Trophoblast cell (in vitro differentiated cells and primary cell): ENCODE measurements around the gene STAC2.

Source experiments
- DNase-seq, 2 donors: peaks; one replicate each; pipeline ENCODE4 v3.0.0-alpha.2; 2016
- H2AFZ ChIP-seq: 2 replicates; pipeline ENCODE4 v1.6.1; 2013; ENCODE audit warnings: low read length, moderate library complexity, mild to moderate bottlenecking; ENCODE audit not compliant: insufficient read depth, poor library complexity
- H2AK5ac ChIP-seq: 2 replicates; pipeline ENCODE4 v1.6.1; 2013; ENCODE audit warnings: mild to moderate bottlenecking, low read length
- H2BK120ac ChIP-seq: 2 replicates; pipeline ENCODE4 v1.6.1; 2013; ENCODE audit warnings: low read length, mild to moderate bottlenecking, moderate library complexity; ENCODE audit not compliant: insufficient read depth, poor library complexity
- H2BK12ac ChIP-seq: 2 replicates; pipeline ENCODE4 v1.6.1; 2013; ENCODE audit warnings: mild to moderate bottlenecking, low read length, moderate library complexity
- H2BK5ac ChIP-seq: 2 replicates; pipeline ENCODE4 v1.6.1; 2013; ENCODE audit warnings: low read length, low read depth, moderate library complexity, mild to moderate bottlenecking; ENCODE audit not compliant: poor library complexity
- H3K14ac ChIP-seq: 2 replicates; pipeline ENCODE4 v1.6.1; 2013; ENCODE audit warnings: mild to moderate bottlenecking, low read length
- H3K18ac ChIP-seq: 2 replicates; pipeline ENCODE4 v1.6.1; 2013; ENCODE audit warnings: mild to moderate bottlenecking, low read length
- H3K23ac ChIP-seq: 2 replicates; pipeline ENCODE4 v1.6.1; 2013; ENCODE audit warnings: low read length
- H3K27ac ChIP-seq: 2 replicates; pipeline ENCODE4 v1.5.1; 2013; ENCODE audit warnings: low read depth, mild to moderate bottlenecking, inconsistent platforms, low read length, moderate library complexity
- H3K27me3 ChIP-seq: 2 replicates; pipeline ENCODE4 v1.6.1; 2013; ENCODE audit warnings: inconsistent platforms, mild to moderate bottlenecking, low read length, moderate library complexity; ENCODE audit not compliant: insufficient read depth
- H3K36me3 ChIP-seq, 2 experiments: 1 replicate in 1 of 2; 2 replicates in 1 of 2; pipeline ENCODE4 v1.6.1; 2013; ENCODE audit warnings: low read length in 2 of 2, mild to moderate bottlenecking in 2 of 2, moderate library complexity in 1 of 2; ENCODE audit not compliant: insufficient read depth in 2 of 2, control insufficient read depth in 1 of 2
- H3K4ac ChIP-seq: 2 replicates; pipeline ENCODE4 v1.6.1; 2013; ENCODE audit warnings: low read depth, mild to moderate bottlenecking, low read length, moderate library complexity
- H3K4me1 ChIP-seq, 2 experiments: 1 replicate in 1 of 2; 2 replicates in 1 of 2; pipeline ENCODE4 v1.6.1; 2013; ENCODE audit warnings: low read length in 2 of 2, mild to moderate bottlenecking in 2 of 2, moderate library complexity in 1 of 2; ENCODE audit not compliant: insufficient read depth in 2 of 2, control insufficient read depth in 1 of 2
- H3K4me2 ChIP-seq: 2 replicates; pipeline ENCODE4 v1.6.1; 2013; ENCODE audit warnings: inconsistent platforms, mild to moderate bottlenecking, low read length, moderate library complexity
- H3K4me3 ChIP-seq: 2 replicates; pipeline ENCODE4 v1.5.1; 2013; ENCODE audit warnings: mild to moderate bottlenecking, low read depth, low read length, inconsistent platforms
- H3K79me1 ChIP-seq: one replicate; pipeline ENCODE4 v1.6.1; 2013; ENCODE audit warnings: low read length
- H3K79me2 ChIP-seq: 2 replicates; pipeline ENCODE4 v1.6.1; 2013; ENCODE audit warnings: low read length, mild to moderate bottlenecking; ENCODE audit not compliant: control insufficient read depth, insufficient read depth, poor library complexity
- H3K9ac ChIP-seq: 2 replicates; pipeline ENCODE4 v1.6.1; 2013; ENCODE audit warnings: mild to moderate bottlenecking, low read length
- H3K9me3 ChIP-seq: 2 replicates; pipeline ENCODE4 v1.6.1; 2013; ENCODE audit warnings: low read depth, mild to moderate bottlenecking, control low read depth, inconsistent platforms, low read length; ENCODE audit not compliant: insufficient read depth
- H4K12ac ChIP-seq: 2 replicates; pipeline ENCODE4 v1.6.1; 2013; ENCODE audit warnings: low read depth, mild to moderate bottlenecking, low read length, moderate library complexity
- H4K8ac ChIP-seq: 2 replicates; pipeline ENCODE4 v1.6.1; 2013; ENCODE audit warnings: low read depth, mild to moderate bottlenecking, low read length, moderate library complexity
- H4K91ac ChIP-seq: one replicate; pipeline ENCODE4 v1.6.1; 2013; ENCODE audit warnings: low read depth, mild to moderate bottlenecking, low read length, moderate library complexity
- WGBS: extraction: QIAGEN DNeasy Blood & Tissue Kit; methylation state at CpG from one replicate; pipeline ENCODE4 v1.1.7; 2013; ENCODE audit warnings: missing lambda C conversion rate; ENCODE audit not compliant: insufficient read length, insufficient coverage; ENCODE audit errors: extremely low coverage; 5-methylcytosine and 5-hydroxymethylcytosine counted together

Gene STAC2

DNA sequence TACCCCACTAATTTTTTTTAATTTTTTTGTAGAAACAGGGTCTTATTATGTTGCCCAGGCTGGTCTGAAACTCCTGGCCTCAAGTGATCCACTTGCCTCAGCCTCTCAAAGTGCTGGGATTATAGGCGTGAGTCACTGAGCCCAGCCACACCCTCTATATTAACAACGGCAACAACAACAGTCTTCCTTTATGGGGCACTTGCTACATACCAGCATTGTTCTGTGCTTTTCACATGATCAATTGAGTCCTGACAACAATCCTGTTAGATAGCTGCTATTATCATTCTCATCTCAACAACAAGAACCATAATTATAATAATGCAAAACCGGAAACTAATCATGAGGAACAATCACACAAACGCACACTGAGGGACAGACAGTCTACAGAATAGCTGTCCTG, 47.2 kb downstream of the STAC2 start:
- Histone ChIP-seq H4K91ac (no peak overlapping the region), H3K4me2 (no peak overlapping the region), H2AK5ac (no peak overlapping the region), H2BK12ac (no peak overlapping the region), H3K23ac (no peak overlapping the region), H3K9me3 (no peaks in the 10 kb centered on the region), H3K27ac (no peak overlapping the region), H3K79me2 (no peaks in the 10 kb centered on the region), H4K12ac (no peak overlapping the region), H2AFZ (no peak overlapping the region), H3K18ac (no peak overlapping the region), H2BK5ac (no peak overlapping the region), H3K79me1 (no peaks in the 10 kb centered on the region), H3K4me3 (no peak overlapping the region), H4K8ac (no peak overlapping the region), H3K27me3 (no peaks in the 10 kb centered on the region), H3K4me1 (no peaks in the 10 kb centered on the region), H3K4ac (no peak overlapping the region), H3K14ac (no peak overlapping the region), H3K9ac (no peak overlapping the region), H3K36me3 (peaks cover under 1 to 4% of the 10 kb centered on the region in 2 experiments), H2BK120ac (no peak overlapping the region)
- WGBS: no CpG with 5 or more reads among the region's 4 CpGs
- DNase-seq: no peak

DNA sequence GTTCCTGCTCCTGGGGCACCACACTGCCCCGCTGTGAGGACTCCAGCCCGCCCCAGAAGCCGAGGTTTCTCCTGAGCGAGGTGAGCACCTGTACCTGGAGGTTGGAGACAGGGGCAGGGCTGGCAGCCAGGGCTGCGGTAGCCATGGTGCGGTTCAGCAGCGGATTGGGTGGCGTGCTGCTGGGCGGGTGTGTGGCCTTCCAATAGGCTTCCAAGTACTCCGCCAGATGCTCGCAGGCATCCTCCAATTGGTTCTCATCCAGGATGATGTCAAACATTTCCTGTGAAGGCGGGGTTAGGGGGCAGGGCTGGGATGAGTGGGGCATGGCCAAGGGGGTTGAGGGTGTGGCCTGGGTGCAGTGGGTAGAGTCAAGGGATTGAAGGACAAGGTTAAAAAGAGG, 48.5 kb downstream of the STAC2 start:
- no peak overlapping the region for H2AK5ac ChIP-seq
- H3K9ac ChIP-seq: no peak overlapping the region
- H3K4me1 ChIP-seq: no peaks in the 10 kb centered on the region
- no CpG with 5 or more reads among the region's 12 CpGs for WGBS
- H2BK5ac ChIP-seq: no peak overlapping the region
- H3K4me2 ChIP-seq: no peak overlapping the region
- H3K27ac ChIP-seq: no peak overlapping the region
- H3K9me3 ChIP-seq: no peaks in the 10 kb centered on the region
- H3K4me3 ChIP-seq: no peak overlapping the region
- no peak overlapping the region for H3K18ac ChIP-seq
- no peak overlapping the region for H2BK12ac ChIP-seq
- no peaks in the 10 kb centered on the region for H3K79me1 ChIP-seq
- no peaks in the 10 kb centered on the region for H3K27me3 ChIP-seq
- H4K91ac ChIP-seq: no peak overlapping the region
- no peak overlapping the region for H3K23ac ChIP-seq
- H2BK120ac ChIP-seq: no peak overlapping the region
- no peak overlapping the region for H3K14ac ChIP-seq
- no peaks in the 10 kb centered on the region for H3K79me2 ChIP-seq
- no peak overlapping the region for H4K8ac ChIP-seq
- DNase-seq: peak; percentile 10 to 32
- no peak overlapping the region for H3K4ac ChIP-seq
- H2AFZ ChIP-seq: no peak overlapping the region
- H4K12ac ChIP-seq: no peak overlapping the region
- peaks cover 0 to 4% of the 10 kb centered on the region in 2 experiments for H3K36me3 ChIP-seq

DNA sequence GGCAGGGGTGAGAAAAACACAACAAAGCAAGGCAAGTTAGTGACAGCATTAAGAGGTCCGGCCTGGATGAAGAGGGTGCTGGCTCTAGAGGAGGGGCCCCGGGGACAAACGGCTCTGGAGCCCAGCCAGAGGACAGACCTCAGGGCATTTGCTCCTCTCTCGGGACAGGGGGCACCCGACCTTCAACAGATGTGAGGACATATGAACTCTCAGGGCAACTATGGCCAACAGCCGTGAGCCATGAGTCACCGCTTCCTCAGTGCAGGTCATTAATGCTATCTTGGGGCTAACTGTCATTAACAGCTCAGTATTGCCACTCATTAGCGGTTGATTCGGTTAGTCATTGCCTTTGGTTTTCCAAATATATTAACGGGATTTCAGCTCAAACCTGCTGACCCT, 50.1 kb downstream of the STAC2 start:
- Histone ChIP-seq H3K14ac (no peak overlapping the region), H2BK5ac (no peak overlapping the region), H2BK120ac (no peak overlapping the region), H3K4me2 (no peak overlapping the region), H3K27ac (no peak overlapping the region), H3K9me3 (no peaks in the 10 kb centered on the region), H3K4ac (no peak overlapping the region), H3K79me1 (no peaks in the 10 kb centered on the region), H3K18ac (no peak overlapping the region), H4K12ac (no peak overlapping the region), H3K79me2 (no peaks in the 10 kb centered on the region), H3K27me3 (no peaks in the 10 kb centered on the region), H4K8ac (no peak overlapping the region), H2AK5ac (no peak overlapping the region), H3K4me1 (no peaks in the 10 kb centered on the region), H3K4me3 (no peak overlapping the region), H3K23ac (no peak overlapping the region), H2BK12ac (no peak overlapping the region), H3K36me3 (peaks cover 0 to 4% of the 10 kb centered on the region in 2 experiments), H3K9ac (no peak overlapping the region), H4K91ac (no peak overlapping the region), H2AFZ (no peak overlapping the region)
- WGBS: no CpG with 5 or more reads among the region's 10 CpGs
- no peak for DNase-seq

DNA sequence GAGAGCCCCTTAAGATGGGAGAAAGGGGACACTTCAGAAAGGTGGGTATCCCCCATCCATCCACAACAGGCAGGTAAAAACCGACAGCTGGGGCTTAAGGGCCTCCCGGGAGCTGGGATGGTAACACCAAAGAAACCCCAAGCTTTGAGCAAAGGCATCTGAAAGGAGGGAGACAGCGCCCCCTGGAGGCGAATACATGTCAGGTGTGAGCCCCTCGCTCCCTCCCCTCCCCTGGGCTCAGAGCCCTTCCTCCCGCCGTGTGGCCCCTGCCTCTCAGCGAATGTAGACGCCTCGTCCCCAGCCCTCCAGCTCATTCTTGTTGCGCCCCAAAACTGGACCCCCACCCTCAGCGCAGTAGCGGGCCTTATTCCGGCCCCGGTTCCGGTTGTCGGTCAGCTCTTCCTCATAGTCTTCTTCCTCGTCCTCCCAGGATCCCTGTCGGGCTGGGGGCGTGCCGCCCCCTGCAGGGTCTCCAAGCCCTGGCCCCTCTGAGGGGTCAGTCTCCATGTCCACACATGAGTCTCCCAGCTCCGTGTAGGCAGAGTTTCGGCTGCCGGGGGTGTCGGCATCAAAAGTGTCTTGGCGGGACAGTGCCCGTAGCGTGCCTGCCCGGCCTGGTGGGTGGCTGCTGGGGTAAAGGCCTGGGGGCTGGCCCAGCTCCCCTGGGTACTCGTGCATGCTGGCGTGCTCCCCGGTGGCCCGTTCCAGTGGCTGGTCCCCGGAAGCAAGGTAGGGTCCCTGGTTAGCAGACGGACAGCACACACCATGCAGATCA, 50.6 kb downstream of the STAC2 start:
- Histone ChIP-seq H2BK120ac (no peak overlapping the region), H3K23ac (no peak overlapping the region), H2BK12ac (no peak overlapping the region), H3K36me3 (peaks cover 0 to 4% of the 10 kb centered on the region in 2 experiments), H2AK5ac (no peak overlapping the region), H3K27ac (no peak overlapping the region), H4K12ac (no peak overlapping the region), H3K4me2 (no peak overlapping the region), H3K4me3 (no peak overlapping the region), H3K4ac (no peak overlapping the region), H3K9ac (no peak overlapping the region), H3K27me3 (no peaks in the 10 kb centered on the region), H3K9me3 (no peaks in the 10 kb centered on the region), H4K8ac (no peak overlapping the region), H3K79me2 (no peaks in the 10 kb centered on the region), H4K91ac (no peak overlapping the region), H2BK5ac (no peak overlapping the region), H3K4me1 (no peaks in the 10 kb centered on the region), H2AFZ (no peak overlapping the region), H3K14ac (no peak overlapping the region), H3K79me1 (no peaks in the 10 kb centered on the region), H3K18ac (no peak overlapping the region)
- peak; percentile 57 to 77 for DNase-seq
- WGBS: no CpG with 5 or more reads among the region's 35 CpGs
